HEK293 (cell line): ENCODE data around the gene MYL6B.

Experiments
- CTCF ChIP-seq: fragments of 450-650 bp; formaldehyde crosslinking; IDR thresholded peaks from 2 replicates; pipeline ENCODE4 v1.5.1; 2016; ENCODE audit warnings: missing biosample characterization, missing genetic modification characterization
- FEZF1 ChIP-seq: fragments of 450-650 bp; formaldehyde crosslinking; IDR thresholded peaks from 2 replicates; pipeline ENCODE4 v1.5.1; 2016; ENCODE audit warnings: missing biosample characterization, missing genetic modification characterization
- ZFP41 ChIP-seq: fragments of 450-650 bp; formaldehyde crosslinking; IDR thresholded peaks from 2 replicates; pipeline ENCODE4 v1.5.1; 2016; ENCODE audit warnings: missing biosample characterization, missing genetic modification characterization, borderline replicate concordance
- ZFP69B ChIP-seq: fragments of 450-650 bp; formaldehyde crosslinking; IDR thresholded peaks from 2 replicates; pipeline ENCODE4 v1.5.1; 2016; ENCODE audit warnings: missing biosample characterization, missing genetic modification characterization
- ZNF324 ChIP-seq: fragments of 450-650 bp; formaldehyde crosslinking; IDR thresholded peaks from 2 replicates; pipeline ENCODE4 v1.5.1; 2016; ENCODE audit warnings: missing biosample characterization, missing genetic modification characterization
- ZNF416 ChIP-seq: fragments of 450-650 bp; formaldehyde crosslinking; IDR thresholded peaks from 2 replicates; pipeline ENCODE4 v1.5.1; 2016; ENCODE audit warnings: missing biosample characterization, missing genetic modification characterization
- ZNF449 ChIP-seq: fragments of 450-650 bp; formaldehyde crosslinking; IDR thresholded peaks from 2 replicates; pipeline ENCODE4 v1.5.1; 2017; ENCODE audit warnings: missing biosample characterization, mild to moderate bottlenecking, missing genetic modification characterization, moderate library complexity
- ZNF473 ChIP-seq: fragments of 450-650 bp; formaldehyde crosslinking; IDR thresholded peaks from 2 replicates; pipeline ENCODE4 v1.5.1; 2017; ENCODE audit warnings: missing biosample characterization, missing genetic modification characterization
- ZNF501 ChIP-seq: fragments of 450-650 bp; formaldehyde crosslinking; IDR thresholded peaks from 2 replicates; pipeline ENCODE4 v1.5.1; 2016; ENCODE audit warnings: missing biosample characterization, missing genetic modification characterization
- ZNF571 ChIP-seq: fragments of 450-650 bp; formaldehyde crosslinking; IDR thresholded peaks from 2 replicates; pipeline ENCODE4 v1.5.0; 2017; ENCODE audit warnings: missing biosample characterization, missing genetic modification characterization
- ZNF791 ChIP-seq: fragments of 450-650 bp; formaldehyde crosslinking; IDR thresholded peaks from 2 replicates; pipeline ENCODE4 v1.5.1; 2016; ENCODE audit warnings: missing biosample characterization, missing genetic modification characterization
- ZNF792 ChIP-seq: fragments of 450-650 bp; formaldehyde crosslinking; IDR thresholded peaks from 2 replicates; pipeline ENCODE4 v1.5.1; 2016; ENCODE audit warnings: missing biosample characterization, missing genetic modification characterization
- TF ChIP-seq, protein P1 (sequence below): IDR thresholded peaks from 2 replicates; pipeline ENCODE4 v1.6.1; 2011; ENCODE audit warnings: mild to moderate bottlenecking, low read depth, low read length, borderline replicate concordance
- TF ChIP-seq, protein P2 (sequence below): fragments of 450-650 bp; formaldehyde crosslinking; IDR thresholded peaks from 2 replicates; pipeline ENCODE4 v1.5.1; 2016; ENCODE audit warnings: missing biosample characterization, missing genetic modification characterization

DNA sequence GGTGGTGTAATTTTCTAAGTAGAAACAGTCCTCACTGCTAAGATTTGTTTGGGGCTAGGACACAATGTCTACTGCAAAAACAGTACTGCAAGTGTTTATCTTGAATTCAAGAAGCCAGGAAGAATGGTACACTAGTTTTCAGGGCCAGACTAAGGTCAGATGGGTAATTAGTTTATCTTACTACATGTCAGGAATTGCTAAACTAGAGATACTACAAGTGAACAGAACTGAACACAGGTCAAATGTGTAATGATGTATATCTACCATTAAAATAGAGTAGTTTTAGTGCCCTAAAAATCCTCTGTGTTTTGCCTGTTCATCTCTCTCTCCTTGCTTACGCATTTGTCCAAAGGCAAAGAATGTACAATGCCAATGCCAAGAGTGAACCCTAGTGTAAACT lies 38.3 kb upstream of the MYL6B start:
- TF ChIP-seq CTCF (no peak), ZNF791 (tag by site-specific recombination) (no peak), ZFP69B (no peak), ZNF449 (tag by site-specific recombination) (no peak), ZNF416 (no peak), ZFP41 (no peak), ZNF571 (tag by site-specific recombination) (no peak), ZNF792 (tag by site-specific recombination) (no peak), ZNF324 (no peak), ZNF473 (no peak), FEZF1 (tag by site-specific recombination) (no peak), ZNF501 (tag by site-specific recombination) (no peak)
- TF ChIP-seq, protein P1, sequence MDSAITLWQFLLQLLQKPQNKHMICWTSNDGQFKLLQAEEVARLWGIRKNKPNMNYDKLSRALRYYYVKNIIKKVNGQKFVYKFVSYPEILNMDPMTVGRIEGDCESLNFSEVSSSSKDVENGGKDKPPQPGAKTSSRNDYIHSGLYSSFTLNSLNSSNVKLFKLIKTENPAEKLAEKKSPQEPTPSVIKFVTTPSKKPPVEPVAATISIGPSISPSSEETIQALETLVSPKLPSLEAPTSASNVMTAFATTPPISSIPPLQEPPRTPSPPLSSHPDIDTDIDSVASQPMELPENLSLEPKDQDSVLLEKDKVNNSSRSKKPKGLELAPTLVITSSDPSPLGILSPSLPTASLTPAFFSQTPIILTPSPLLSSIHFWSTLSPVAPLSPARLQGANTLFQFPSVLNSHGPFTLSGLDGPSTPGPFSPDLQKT: no peak
- TF ChIP-seq, protein P2, sequence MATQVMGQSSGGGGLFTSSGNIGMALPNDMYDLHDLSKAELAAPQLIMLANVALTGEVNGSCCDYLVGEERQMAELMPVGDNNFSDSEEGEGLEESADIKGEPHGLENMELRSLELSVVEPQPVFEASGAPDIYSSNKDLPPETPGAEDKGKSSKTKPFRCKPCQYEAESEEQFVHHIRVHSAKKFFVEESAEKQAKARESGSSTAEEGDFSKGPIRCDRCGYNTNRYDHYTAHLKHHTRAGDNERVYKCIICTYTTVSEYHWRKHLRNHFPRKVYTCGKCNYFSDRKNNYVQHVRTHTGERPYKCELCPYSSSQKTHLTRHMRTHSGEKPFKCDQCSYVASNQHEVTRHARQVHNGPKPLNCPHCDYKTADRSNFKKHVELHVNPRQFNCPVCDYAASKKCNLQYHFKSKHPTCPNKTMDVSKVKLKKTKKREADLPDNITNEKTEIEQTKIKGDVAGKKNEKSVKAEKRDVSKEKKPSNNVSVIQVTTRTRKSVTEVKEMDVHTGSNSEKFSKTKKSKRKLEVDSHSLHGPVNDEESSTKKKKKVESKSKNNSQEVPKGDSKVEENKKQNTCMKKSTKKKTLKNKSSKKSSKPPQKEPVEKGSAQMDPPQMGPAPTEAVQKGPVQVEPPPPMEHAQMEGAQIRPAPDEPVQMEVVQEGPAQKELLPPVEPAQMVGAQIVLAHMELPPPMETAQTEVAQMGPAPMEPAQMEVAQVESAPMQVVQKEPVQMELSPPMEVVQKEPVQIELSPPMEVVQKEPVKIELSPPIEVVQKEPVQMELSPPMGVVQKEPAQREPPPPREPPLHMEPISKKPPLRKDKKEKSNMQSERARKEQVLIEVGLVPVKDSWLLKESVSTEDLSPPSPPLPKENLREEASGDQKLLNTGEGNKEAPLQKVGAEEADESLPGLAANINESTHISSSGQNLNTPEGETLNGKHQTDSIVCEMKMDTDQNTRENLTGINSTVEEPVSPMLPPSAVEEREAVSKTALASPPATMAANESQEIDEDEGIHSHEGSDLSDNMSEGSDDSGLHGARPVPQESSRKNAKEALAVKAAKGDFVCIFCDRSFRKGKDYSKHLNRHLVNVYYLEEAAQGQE: no peak
